Omental fat pad (tissue), 4 donors: ENCODE data around the gene POFUT1. TPM values are rescaled to one million over a fixed set of nuclear protein-coding genes. Genes with fewer than 3 reads are reported as not detected.
"Not testable (repeated sequence)": the region's sequence is repeated elsewhere in the genome, so short reads cannot be mapped to it uniquely, and the experiment has no call there.

Experiments used
- ATAC-seq: fragments of 150-250 bp; one replicate; pipeline ENCODE4 v1.9.1; 2016; ENCODE audit warnings: mild to moderate bottlenecking, moderate library complexity; ENCODE audit not compliant: low FRiP score
- DNase-seq: peaks from one replicate; pipeline ENCODE4 v3.0.0-alpha.2; 2019; ENCODE audit warnings: low spot score
- CTCF ChIP-seq, 3 donors: fragments of 450-650 bp; IDR thresholded peaks; one replicate each; pipeline ENCODE4 v1.5.1; 2016 to 2017; ENCODE audit warnings: antibody characterized with exemption in 3 of 3, mild to moderate bottlenecking in 3 of 3, moderate library complexity in 2 of 3
- total RNA-seq, 4 donors: library from RNA; depleted of rRNA; stranded (reverse); fragments of >200 nt; gene quantifications; one replicate each; pipeline ENCODE4 v1.1.0, GENCODE V29; 2016

POFUT1 gene
- total RNA-seq, 4 donors from 2014 or later, result 23.1 to 38.0 (median 27.8) TPM

- DNase-seq (no peak), ATAC-seq (no peak)
- no peak for TF ChIP-seq CTCF (IDR thresholded peaks at IDR 0.05)
Observed at GRCh38 chr20:32244150-32244823, 36.6 kb downstream of the POFUT1 start.

- ATAC-seq, result no peak
- DNase-seq, result no peak
- TF ChIP-seq CTCF (IDR thresholded peaks at IDR 0.05), result no peak
Observed at GRCh38 chr20:32244959-32245358, 37.3 kb downstream of the POFUT1 start.

- ATAC-seq, DNase-seq: not testable (repeated sequence)
Observed at GRCh38 chr20:32246208-32246607, 38.5 kb downstream of the POFUT1 start.

- ATAC-seq, result no peak
- no peak for DNase-seq
- no peak for TF ChIP-seq CTCF (IDR thresholded peaks at IDR 0.05)
Observed at GRCh38 chr20:32248043-32248442, 40.4 kb downstream of the POFUT1 start.

- no peak for ATAC-seq
- DNase-seq, result no peak
- no peak for TF ChIP-seq CTCF (IDR thresholded peaks at IDR 0.05)
Observed at GRCh38 chr20:32249030-32249738, 41.5 kb downstream of the POFUT1 start.

GRCh38 chr20:32251470-32251869 lies 43.8 kb downstream of the POFUT1 start:
- DNase-seq (no peak), ATAC-seq (no peak)
- TF ChIP-seq CTCF (IDR thresholded peaks at IDR 0.05), result no peak

GRCh38 chr20:32252189-32252588 lies 44.5 kb downstream of the POFUT1 start:
- no peak for TF ChIP-seq CTCF (IDR thresholded peaks at IDR 0.05)
- ATAC-seq, result no peak
- no peak for DNase-seq

GRCh38 chr20:32260973-32261372 lies 53.3 kb downstream of the POFUT1 start:
- not testable (repeated sequence) for ATAC-seq, DNase-seq
